GM12801 (cell line): ENCODE results near the gene BHLHA9.

Experiments
- CTCF ChIP-seq: IDR thresholded peaks from one replicate; pipeline ENCODE4 v1.5.1; 2011; ENCODE audit warnings: control low read depth; ENCODE audit not compliant: insufficient read length; ENCODE audit errors: extremely low read depth

The BHLHA9 gene

GRCh38 chr17:1227917-1228780 is 42.1 kb upstream of the BHLHA9 start:
- TF ChIP-seq CTCF: no peak

GRCh38 chr17:1228781-1229348 is 41.4 kb upstream of the BHLHA9 start:
- no peak for TF ChIP-seq CTCF

- no peak for TF ChIP-seq CTCF
These were observed 40.8 kb upstream of the BHLHA9 start for GRCh38 chr17:1229349-1229899.

DNA sequence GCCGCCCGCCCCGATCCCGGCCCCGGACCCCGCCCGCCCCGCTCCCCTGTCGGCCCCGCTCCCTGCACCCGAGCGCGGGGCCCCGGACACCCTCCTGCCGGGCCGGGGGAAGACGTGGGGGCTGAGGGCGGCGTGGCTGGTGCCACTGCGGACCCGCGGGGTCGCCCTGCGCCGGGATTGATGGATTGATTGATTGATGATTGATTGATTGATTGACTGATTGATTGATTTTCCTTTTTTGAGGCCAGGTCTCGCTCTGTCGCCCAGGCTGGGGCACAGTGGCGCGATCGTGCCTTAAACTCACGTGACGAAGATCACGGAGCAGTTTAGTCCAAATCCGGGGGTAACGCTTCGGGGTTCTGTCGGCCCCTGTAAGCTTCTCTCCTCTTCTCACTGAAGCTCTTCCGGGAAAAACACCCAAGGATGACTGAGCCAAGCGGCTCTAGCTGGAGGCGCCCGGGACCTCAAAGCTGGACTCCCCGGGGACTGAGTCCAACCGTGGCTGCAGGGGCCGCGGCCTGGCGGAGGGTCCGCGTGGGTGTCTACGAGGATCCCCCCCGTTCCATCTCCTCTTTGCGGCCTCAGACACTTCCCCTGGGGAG is 40.2 kb upstream of the BHLHA9 start:
- no peak for TF ChIP-seq CTCF

GRCh38 chr17:1231456-1231855 is 38.8 kb upstream of the BHLHA9 start:
- TF ChIP-seq CTCF: no peak

GRCh38 chr17:1232331-1232730 is 37.9 kb upstream of the BHLHA9 start:
- TF ChIP-seq CTCF: no peak

DNA sequence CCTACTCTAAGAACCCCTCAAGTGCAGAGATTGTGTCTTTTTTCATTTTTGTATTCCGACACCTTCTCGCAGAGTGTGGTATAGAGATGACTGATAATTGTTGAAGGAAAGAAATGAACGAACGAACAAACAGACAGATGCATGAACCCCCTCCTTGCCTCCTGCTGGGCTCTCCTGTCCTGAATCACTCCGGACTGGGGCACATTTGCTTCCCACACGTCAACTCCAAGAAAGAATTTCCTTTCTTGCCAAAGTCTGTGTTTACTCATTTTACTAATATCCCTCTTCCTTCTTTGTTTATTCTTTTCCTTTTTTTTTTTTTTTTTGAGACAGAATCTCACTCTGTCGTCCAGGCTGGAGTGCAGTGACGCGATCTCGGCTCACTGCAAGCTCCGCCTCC is 37.5 kb upstream of the BHLHA9 start:
- TF ChIP-seq CTCF: no peak
